Stomach smooth muscle (tissue), 2 donors: Measurements from ENCODE around the gene IL12RB2.
"Not testable (repeated sequence)": the region's sequence is repeated elsewhere in the genome, so short reads cannot be mapped to it uniquely, and the experiment has no call there.

Source experiments
- H3K27ac ChIP-seq: one replicate; pipeline ENCODE4 v1.7.0; 2013; ENCODE audit warnings: mild to moderate bottlenecking, low read length, inconsistent platforms
- H3K27me3 ChIP-seq, 2 donors: one replicate each; pipeline ENCODE4 v1.7.0; 2013; ENCODE audit warnings: low read length in 2 of 2; ENCODE audit not compliant: insufficient read depth in 2 of 2, control insufficient read depth in 1 of 2
- H3K36me3 ChIP-seq, 2 donors: one replicate each; pipeline ENCODE4 v1.7.0; 2013; ENCODE audit warnings: low read length in 2 of 2; ENCODE audit not compliant: control insufficient read depth in 2 of 2, insufficient read depth in 2 of 2
- H3K4me1 ChIP-seq: one replicate; pipeline ENCODE4 v1.7.0; 2013; ENCODE audit warnings: low read length; ENCODE audit not compliant: control insufficient read depth, insufficient read depth
- H3K4me3 ChIP-seq, 2 donors: one replicate each; pipeline ENCODE4 v1.7.0; 2013; ENCODE audit warnings: low read length in 2 of 2
- H3K9ac ChIP-seq, 2 donors: one replicate each; pipeline ENCODE4 v1.7.0; 2013; ENCODE audit warnings: low read length in 2 of 2, mild to moderate bottlenecking in 1 of 2
- H3K9me3 ChIP-seq, 2 donors: one replicate each; pipeline ENCODE4 v1.7.0; 2013; ENCODE audit warnings: low read length in 2 of 2; ENCODE audit not compliant: control insufficient read depth in 2 of 2
- donor health status: healthy.
- donor health status: Pancreatic carcinoma.

IL12RB2 gene

DNA sequence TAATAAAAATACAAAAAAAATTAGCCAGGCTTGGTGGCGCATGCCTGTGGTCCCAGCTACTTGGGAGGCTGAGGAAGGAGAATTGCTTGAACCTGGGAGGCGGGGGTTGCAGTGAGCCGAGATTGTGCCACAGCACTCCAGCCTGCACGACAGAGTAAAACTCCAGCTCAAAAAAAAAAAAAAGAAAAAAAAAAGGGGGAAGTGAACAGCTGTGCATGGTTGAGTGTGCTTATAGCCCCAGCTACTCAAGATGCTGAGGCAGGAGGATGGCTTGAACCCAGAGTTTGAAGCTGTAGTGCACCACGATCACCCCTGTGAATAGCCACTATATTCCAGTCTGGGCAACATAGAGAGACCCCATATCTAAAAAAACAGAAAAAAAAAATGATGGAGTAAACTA is 138.3 kb downstream of the IL12RB2 start:
- not testable (repeated sequence) for H3K4me3 ChIP-seq, H3K4me1 ChIP-seq, H3K36me3 ChIP-seq, H3K9ac ChIP-seq, H3K27ac ChIP-seq, H3K27me3 ChIP-seq, H3K9me3 ChIP-seq
